Measurements from ENCODE around the gene PCBP3.

The PCBP3 gene

GRCh38 chr21:45930792-45931191 is 287.3 kb downstream of the PCBP3 start:
- no peak for DNase-seq (ENCODE audit: low spot score)

- no peak for DNase-seq (ENCODE audit: low spot score)
Measured at GRCh38 chr21:45931397-45931969, 288.0 kb downstream of the PCBP3 start.

- DNase-seq (ENCODE audit: low spot score): no peak
Measured at GRCh38 chr21:45932922-45933502, 289.5 kb downstream of the PCBP3 start.

- DNase-seq (ENCODE audit: low spot score): no peak
Measured at GRCh38 chr21:45934085-45934484, 290.6 kb downstream of the PCBP3 start.

- no peak for DNase-seq (ENCODE audit: low spot score)
Measured at GRCh38 chr21:45934554-45934953, 291.0 kb downstream of the PCBP3 start.

GRCh38 chr21:45935628-45936027 is 292.1 kb downstream of the PCBP3 start:
- no peak for DNase-seq (ENCODE audit: low spot score)

GRCh38 chr21:45937721-45938452 is 294.4 kb downstream of the PCBP3 start:
- DNase-seq (ENCODE audit: low spot score): no peak

- DNase-seq (ENCODE audit: low spot score): no peak
Measured at GRCh38 chr21:45938453-45938755, 294.9 kb downstream of the PCBP3 start.

- no peak for DNase-seq (ENCODE audit: low spot score)
Measured at GRCh38 chr21:45938811-45939520, 295.4 kb downstream of the PCBP3 start.

- DNase-seq (ENCODE audit: low spot score): no peak
Measured at GRCh38 chr21:45939521-45940045, 296.1 kb downstream of the PCBP3 start.

GRCh38 chr21:45940091-45940490 is 296.6 kb downstream of the PCBP3 start:
- DNase-seq (ENCODE audit: low spot score): no peak

GRCh38 chr21:45940621-45941337 is 297.3 kb downstream of the PCBP3 start:
- no peak for DNase-seq (ENCODE audit: low spot score)

- no peak for DNase-seq (ENCODE audit: low spot score)
Measured at GRCh38 chr21:45941338-45941710, 297.8 kb downstream of the PCBP3 start.

- no peak for DNase-seq (ENCODE audit: low spot score)
Measured at GRCh38 chr21:45941717-45942546, 298.4 kb downstream of the PCBP3 start.

- no peak for DNase-seq (ENCODE audit: low spot score)
Measured at GRCh38 chr21:45942755-45943629, 299.5 kb downstream of the PCBP3 start.

- DNase-seq (ENCODE audit: low spot score): no peak
Measured at GRCh38 chr21:45943630-45944540, 300.4 kb downstream of the PCBP3 start.

- DNase-seq (ENCODE audit: low spot score): no peak
Measured at GRCh38 chr21:45944601-45945000, 301.1 kb downstream of the PCBP3 start.

- DNase-seq (ENCODE audit: low spot score): no peak
Measured at GRCh38 chr21:45945066-45945867, 301.7 kb downstream of the PCBP3 start.
